Epidermal melanocyte (primary cell): ENCODE measurements around the gene UBR7.

Source experiments
- DNase-seq: peaks from one replicate; pipeline ENCODE4 v3.0.0; 2011; ENCODE audit warnings: low spot score; ENCODE audit not compliant: insufficient read length

UBR7 gene

GRCh38 chr14:93246534-93246933 is 39.5 kb downstream of the UBR7 start:
- no peak for DNase-seq

DNA sequence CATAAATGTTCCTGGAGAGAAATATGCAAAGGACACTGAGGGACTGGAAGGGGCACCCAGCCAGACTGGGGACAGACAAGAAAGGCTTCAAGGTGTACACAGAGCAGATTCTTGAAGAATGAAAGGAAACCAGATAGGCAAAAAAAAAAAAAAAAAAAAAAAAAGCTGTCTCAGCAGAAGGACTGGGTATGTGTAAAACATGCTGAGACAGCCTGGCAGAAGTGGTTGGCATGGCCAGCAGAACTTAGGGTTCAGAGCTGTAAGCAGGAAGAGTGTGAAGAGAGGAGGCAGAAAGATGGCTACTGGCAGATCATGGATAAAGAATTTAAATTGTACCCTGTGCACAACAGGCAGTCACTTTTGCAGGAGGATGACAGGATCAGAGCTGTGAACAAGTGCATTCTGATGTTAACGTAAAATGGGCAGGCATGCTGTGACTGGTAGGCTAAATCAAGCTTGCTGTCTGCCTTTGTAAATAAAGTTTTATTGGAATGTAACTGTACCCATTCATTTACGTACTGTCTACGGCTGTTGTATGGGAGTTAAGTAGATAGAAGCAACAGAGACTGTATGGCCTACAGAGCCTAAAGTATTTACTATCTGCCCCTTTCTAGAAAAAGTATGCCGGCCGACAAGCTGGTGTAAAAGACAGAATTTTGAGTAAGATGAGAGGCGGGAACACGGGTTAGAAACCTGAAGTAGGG is 42.2 kb downstream of the UBR7 start:
- DNase-seq: no peak

- DNase-seq: no peak
Measured at GRCh38 chr14:93262446-93262845, 55.4 kb downstream of the UBR7 start.

DNA sequence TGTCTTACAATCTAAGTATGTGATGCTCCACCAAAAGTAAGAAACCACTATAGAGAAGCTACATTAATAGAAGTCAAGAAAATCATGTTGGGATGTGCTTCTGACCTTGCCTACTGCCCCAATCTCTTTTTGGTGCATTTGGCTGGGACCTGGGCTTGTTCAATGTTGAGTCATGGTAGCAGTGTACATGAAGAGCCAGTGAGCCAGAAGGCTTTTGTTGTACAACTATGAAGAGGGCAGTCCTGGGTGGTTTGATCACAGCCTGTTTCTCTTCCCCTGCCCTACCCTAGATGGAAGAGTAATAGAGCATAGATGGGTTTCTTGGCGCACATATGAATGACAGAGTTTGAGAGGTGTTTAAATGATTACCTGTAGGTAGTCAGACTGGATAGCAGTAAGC is 56.4 kb downstream of the UBR7 start:
- DNase-seq: no peak

- no peak for DNase-seq
Measured at GRCh38 chr14:93266127-93266526, 59.1 kb downstream of the UBR7 start.

DNA sequence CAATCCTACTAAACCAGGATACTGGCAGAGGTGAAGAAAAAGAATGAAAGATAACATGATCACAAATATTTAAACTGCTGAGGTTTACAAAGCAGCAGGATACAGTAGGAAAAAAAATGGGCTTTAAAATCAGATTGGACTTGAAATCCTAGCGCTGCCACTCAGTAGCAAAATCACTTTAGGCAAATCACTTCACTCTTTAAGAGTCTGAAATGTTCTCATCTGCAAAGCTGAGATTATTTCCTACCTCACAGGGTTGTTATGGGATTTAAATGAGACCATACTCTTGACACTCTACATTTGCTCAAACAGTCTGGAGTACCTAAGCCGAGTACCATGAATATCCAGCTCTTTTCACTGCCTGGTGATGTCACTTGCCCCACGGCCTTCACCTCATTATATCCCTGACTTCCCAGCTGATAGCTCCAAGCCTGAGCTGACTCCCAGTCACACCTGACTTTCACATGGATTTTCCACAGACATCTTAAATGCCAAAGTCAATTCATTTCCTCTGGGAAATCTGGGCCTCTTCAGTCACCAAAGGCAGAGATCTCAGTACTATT is 60.2 kb downstream of the UBR7 start:
- DNase-seq: no peak

- no peak for DNase-seq
Measured at GRCh38 chr14:93268406-93268805, 61.4 kb downstream of the UBR7 start.

DNA sequence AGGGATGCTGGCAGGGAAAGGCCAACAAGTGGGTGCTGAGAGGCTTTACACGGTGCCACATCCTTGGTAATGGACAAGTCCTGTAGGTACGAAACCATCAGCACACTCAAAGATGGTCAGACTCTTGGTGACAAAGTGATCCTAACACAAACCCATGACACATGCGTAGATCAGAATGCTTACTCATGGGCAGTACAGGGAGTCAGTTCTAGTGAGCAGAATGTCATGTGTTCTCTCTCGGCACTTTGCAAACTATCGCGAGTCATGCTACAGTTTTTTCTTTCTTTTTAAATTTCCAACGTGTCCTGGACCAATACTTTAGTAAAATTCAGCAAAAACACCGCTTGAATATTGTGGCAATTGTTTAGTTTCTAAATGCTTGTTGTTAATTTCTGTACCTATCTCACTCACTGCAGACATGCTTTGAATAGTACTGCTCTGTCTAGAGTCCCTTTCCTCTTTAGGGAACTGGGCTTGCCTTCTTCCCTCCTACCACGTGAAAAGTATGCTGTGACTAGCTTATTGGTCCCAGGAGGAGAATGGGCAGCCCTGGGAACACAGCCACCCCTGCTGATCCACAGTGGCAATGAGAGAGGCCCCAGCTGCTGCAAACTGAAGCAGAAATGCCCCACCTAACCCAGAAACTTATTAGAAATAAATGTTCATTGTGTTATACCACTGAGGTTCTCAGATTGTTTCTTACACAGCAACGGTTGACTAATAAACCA is 62.4 kb downstream of the UBR7 start:
- DNase-seq: no peak

- no peak for DNase-seq
Measured at GRCh38 chr14:93271111-93271510, 64.1 kb downstream of the UBR7 start.

DNA sequence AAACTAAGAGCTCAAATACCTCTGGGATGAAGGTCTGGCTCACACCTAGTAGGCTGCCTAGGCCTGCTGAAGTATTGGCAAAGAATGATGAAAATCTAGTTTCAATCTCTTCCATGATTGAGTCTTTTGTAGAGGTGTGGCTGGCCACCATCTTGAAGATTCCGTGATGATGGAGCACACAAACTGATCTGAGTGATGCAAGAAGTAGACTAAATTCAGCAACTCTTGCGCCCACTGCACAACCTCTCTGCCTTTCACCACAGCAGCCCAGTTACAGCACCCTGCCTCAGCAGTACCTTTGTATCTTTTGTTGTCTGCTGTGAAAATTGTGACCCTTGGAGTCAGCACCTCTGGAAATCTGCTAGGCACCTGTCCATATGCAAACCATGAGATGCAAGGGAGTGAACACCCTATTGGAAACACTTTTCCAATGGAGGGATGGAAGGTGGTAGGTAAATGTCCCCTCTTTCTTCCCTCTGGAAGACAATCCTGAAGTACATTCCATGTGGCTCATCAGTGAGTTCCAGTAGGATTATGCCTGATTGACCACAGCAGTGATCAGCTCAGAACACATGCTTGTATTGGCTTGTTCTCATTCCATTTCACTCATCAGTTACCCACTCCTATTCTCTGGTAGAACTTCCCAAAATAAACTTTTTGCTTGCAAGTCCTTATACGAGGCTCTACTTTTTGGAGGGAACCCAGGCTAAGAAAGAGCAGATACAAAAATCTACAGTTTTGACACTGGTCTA is 67.2 kb downstream of the UBR7 start:
- DNase-seq: no peak

DNA sequence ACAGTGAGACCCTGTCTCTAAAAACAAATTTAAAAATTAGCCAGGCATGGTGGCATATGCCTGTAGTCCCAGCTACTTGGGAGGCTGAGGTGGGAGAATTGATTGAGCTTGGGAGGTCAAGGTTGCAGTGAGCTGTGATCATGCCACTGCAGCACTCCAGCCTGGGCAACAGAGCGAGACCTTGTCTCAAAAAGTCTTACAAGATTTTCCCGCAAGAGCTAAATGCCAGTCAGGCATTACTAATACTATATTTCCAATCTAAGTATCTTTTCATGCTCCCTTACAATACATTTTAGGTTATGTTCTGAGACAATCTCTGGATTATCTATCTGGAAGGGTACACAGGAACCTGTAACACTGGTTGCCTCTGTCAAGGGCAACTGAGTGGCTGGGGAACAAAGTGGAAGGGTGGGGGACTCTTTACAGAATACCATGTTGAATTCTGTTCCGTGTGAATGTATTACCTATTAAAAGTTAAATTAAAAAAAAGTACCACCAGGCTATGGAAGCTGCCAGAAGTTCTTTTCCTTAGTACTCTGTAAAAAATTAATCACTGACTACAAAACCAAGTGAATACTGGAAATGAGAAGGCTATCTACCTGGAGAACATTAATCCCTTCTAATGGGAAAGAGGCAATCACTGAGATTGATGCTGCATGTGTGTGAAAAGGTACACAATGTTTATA is 69.1 kb downstream of the UBR7 start:
- no peak for DNase-seq
